Hepatocyte (in vitro differentiated cells): Measurements from ENCODE around the gene CYTL1.
A peak's percentile ranks its signal among the peaks of the same experiment; 100 is the strongest.

Experiments used
- CTCF ChIP-seq: fragments of 200-600 bp; sonication (generic); IDR thresholded peaks from 2 replicates; pipeline ENCODE4 v1.5.1; 2016; ENCODE audit warnings: antibody characterized with exemption, mild to moderate bottlenecking; ENCODE audit not compliant: poor library complexity
- EZH2phosphoT487 ChIP-seq: fragments of 200-600 bp; sonication (generic); IDR thresholded peaks from one replicate; pipeline ENCODE4 v1.6.1; 2018; ENCODE audit warnings: antibody characterized with exemption, mild to moderate bottlenecking, low read depth, moderate library complexity; ENCODE audit not compliant: unreplicated experiment, severe bottlenecking

GRCh38 chr4:5018096-5018495 lies 1.2 kb downstream of the CYTL1 start:
- peak; percentile 33 for TF ChIP-seq CTCF
- no peak for TF ChIP-seq EZH2phosphoT487
